ENCODE measurements around the gene SIGLEC11.

DNA sequence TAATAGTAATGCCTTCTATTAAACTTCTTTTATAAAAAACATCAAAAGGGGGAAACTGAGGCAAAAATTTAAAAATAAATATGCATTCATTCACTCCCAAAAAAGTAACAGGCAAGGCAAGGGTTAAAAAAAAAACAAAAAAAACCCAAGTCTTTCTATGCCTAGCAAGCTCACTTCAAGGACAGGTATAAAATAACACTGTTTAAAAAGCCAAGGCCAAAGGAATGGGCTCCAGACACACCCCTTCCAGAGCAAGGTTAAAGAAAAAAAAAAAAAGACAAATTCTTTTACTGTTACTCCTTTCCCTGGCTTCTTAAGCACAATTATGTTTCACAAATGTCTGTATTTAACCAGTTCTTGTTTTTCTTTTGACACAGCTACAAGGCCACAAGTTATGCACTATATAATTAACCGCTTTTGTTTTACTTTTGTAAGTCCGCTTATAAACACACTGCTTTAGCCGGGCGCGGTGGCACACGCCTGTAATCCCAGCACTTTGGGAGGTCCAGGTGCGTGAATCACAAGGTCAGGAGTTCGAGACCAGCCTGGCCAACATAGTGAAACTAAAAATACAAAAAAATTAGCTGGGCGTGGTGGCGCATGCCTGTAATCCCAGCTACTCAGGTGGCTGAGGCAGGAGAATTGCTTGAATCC lies 3.6 kb downstream of the SIGLEC11 start:
- TF ChIP-seq GATA2 (IDR thresholded peaks at IDR 0.05; ENCODE audit: low read depth, low read length) (no peak), GATA3 (IDR thresholded peaks at IDR 0.05; ENCODE audit: low read depth, low read length) (no peak)
